WTC11 (cell line): ENCODE data around the gene TSPAN9. TPM values are rescaled to one million over a fixed set of nuclear protein-coding genes. Genes with fewer than 3 reads are reported as not detected.

Source experiments
- ATAC-seq: fragments of 200-7000 bp; cut with Tn5 transposase; 2 replicates; pipeline ENCODE4 v1.10.0; 2021; ENCODE audit warnings: mild to moderate bottlenecking, moderate library complexity
- CTCF ChIA-PET: fragments of 300-600 bp; sonication (Branson Sonifier 250); formaldehyde crosslinking; loops from one replicate; lab custom pipeline; 2021; ENCODE audit warnings: antibody characterized with exemption; lab: Charles Lee
- POLR2A ChIA-PET: fragments of 350-600 bp; sonication (Branson Sonifier 250); formaldehyde crosslinking; loops from one replicate; lab custom pipeline; 2021; ENCODE audit warnings: antibody characterized with exemption; lab: Charles Lee
- DNase-seq: peaks from one replicate; pipeline ENCODE4 v3.0.0; 2021; ENCODE audit warnings: low spot score
- H3K27ac Mint-ChIP-seq: 2 replicates; pipeline ENCODE4 v1.8.0; 2021; ENCODE audit warnings: mixed read lengths
- H3K27me3 Mint-ChIP-seq: 2 replicates; pipeline ENCODE4 v1.8.0; 2021; ENCODE audit warnings: low read depth, mild to moderate bottlenecking, moderate library complexity, mixed read lengths
- H3K36me3 Mint-ChIP-seq: 2 replicates; pipeline ENCODE4 v1.8.0; 2021; ENCODE audit warnings: mixed read lengths
- H3K4me1 Mint-ChIP-seq: 2 replicates; pipeline ENCODE4 v1.8.0; 2022; ENCODE audit warnings: mixed read lengths
- H3K4me3 Mint-ChIP-seq: 2 replicates; pipeline ENCODE4 v1.8.0; 2021; ENCODE audit warnings: mild to moderate bottlenecking, moderate library complexity, mixed read lengths
- H3K9me3 Mint-ChIP-seq: 2 replicates; pipeline ENCODE4 v1.8.0; 2021; ENCODE audit warnings: mixed read lengths
- ATF2 ChIP-seq: sonication (generic); formaldehyde crosslinking; IDR thresholded peaks from 2 replicates; pipeline ENCODE4 v1.8.1; 2022; ENCODE audit warnings: low read depth, missing genetic modification reagents, borderline replicate concordance
- CTCF ChIP-seq: fragments of 200-600 bp; IDR thresholded peaks from 2 replicates; pipeline ENCODE4 v1.8.0; 2022; ENCODE audit warnings: antibody characterized with exemption
- GRHL2 ChIP-seq: fragments of 250-450 bp; sonication (Bioruptor Pico); IDR thresholded peaks from 2 replicates; pipeline ENCODE4 v1.8.0; 2022; ENCODE audit warnings: mild to moderate bottlenecking, moderate library complexity; ENCODE audit not compliant: insufficient replicate concordance, severe bottlenecking
- USF2 ChIP-seq: sonication (generic); formaldehyde crosslinking; IDR thresholded peaks from 2 replicates; pipeline ENCODE4 v1.8.1; 2023; ENCODE audit warnings: mild to moderate bottlenecking, missing genetic modification reagents, moderate library complexity
- ZNF121 ChIP-seq: sonication (generic); formaldehyde crosslinking; IDR thresholded peaks from 2 replicates; pipeline ENCODE4 v1.8.0; 2023; ENCODE audit warnings: missing genetic modification reagents
- ZNF232 ChIP-seq: sonication (generic); formaldehyde crosslinking; IDR thresholded peaks from 2 replicates; pipeline ENCODE4 v1.8.0; 2022; ENCODE audit warnings: mild to moderate bottlenecking, missing genetic modification reagents
- ZSCAN18 ChIP-seq: fragments of 250-450 bp; sonication (Bioruptor Pico); IDR thresholded peaks from 2 replicates; pipeline ENCODE4 v2.1.2; 2022; ENCODE audit warnings: mild to moderate bottlenecking, moderate library complexity
- total RNA-seq: library from RNA; stranded (reverse); gene quantifications from 3 replicates; pipeline ENCODE4 v1.2.3, GENCODE V29; 2021

TSPAN9 gene
- total RNA-seq, 1 experiment from 2014 or later = 27.6 TPM

GRCh38 chr12:3032770-3033538, 44.2 kb upstream of the TSPAN9 start:
- Mint-ChIP-seq H3K4me1 (peaks cover 7% of the 10 kb centered on the region), H3K27me3 (no peaks in the 10 kb centered on the region), H3K27ac (peak overlapping the region; percentile 82; the same call in 1 of the 2 replicates), H3K9me3 (no peaks in the 10 kb centered on the region), H3K36me3 (peaks cover 39% of the 10 kb centered on the region), H3K4me3 (no peak overlapping the region)
- no peak for TF ChIP-seq ZSCAN18
- POLR2A ChIA-PET = interaction anchor here (0.7 kb wide), 1 partner anchor 69 kb away, joined by 3 read pairs; no protein-coding TSS in a partner anchor
- ATAC-seq (no peak), DNase-seq (no peak)
- CTCF ChIA-PET = interaction anchor here (0.9 to 2.7 kb wide), 16 partner anchors 8 to 211 kb away, joined by 3 to 39 read pairs (median 8); partner anchors contain the start of genes FOXM1 and RHNO1

GRCh38 chr12:3033539-3033867, 43.7 kb upstream of the TSPAN9 start:
- Mint-ChIP-seq H3K9me3 (no peaks in the 10 kb centered on the region), H3K4me3 (no peak overlapping the region), H3K36me3 (peaks cover 38% of the 10 kb centered on the region), H3K27me3 (no peaks in the 10 kb centered on the region), H3K4me1 (peaks cover 7% of the 10 kb centered on the region), H3K27ac (peak overlapping the region; percentile 82)
- ATAC-seq (no peak), DNase-seq (no peak)
- ChIA-PET POLR2A (interaction anchor here (0.6 to 0.7 kb wide), 2 partner anchors 70 to 95 kb away, joined by 3 read pairs; no protein-coding TSS in a partner anchor), CTCF (interaction anchor here (1.0 to 2.7 kb wide), 34 partner anchors 8 to 282 kb away, joined by 3 to 39 read pairs (median 6); partner anchors contain the start of genes FOXM1, RHNO1, TEX52 and TULP3)
- TF ChIP-seq ATF2 (CRISPR knock-in tag) = no peak

GRCh38 chr12:3034067-3034750, 43.0 kb upstream of the TSPAN9 start:
- Mint-ChIP-seq H3K27me3 (no peaks in the 10 kb centered on the region), H3K4me3 (no peak overlapping the region), H3K27ac (peak overlapping the region; percentile 82), H3K4me1 (peaks cover 7% of the 10 kb centered on the region), H3K36me3 (peaks cover 41% of the 10 kb centered on the region), H3K9me3 (no peaks in the 10 kb centered on the region)
- ChIA-PET POLR2A (interaction anchor here (0.6 kb wide), 2 partner anchors 80 to 96 kb away, joined by 3 to 5 read pairs; no protein-coding TSS in a partner anchor), CTCF (interaction anchor here (0.7 to 2.7 kb wide), 51 partner anchors 8 to 283 kb away, joined by 3 to 39 read pairs (median 5); partner anchors contain the start of genes FOXM1, RHNO1, TEAD4 and TEX52)
- TF ChIP-seq ZNF121 (CRISPR knock-in tag) (peak; percentile 55; the same call in 1 of the 2 replicates), GRHL2 (CRISPR knock-in tag) (no peak), CTCF (peak; percentile 61)
- ATAC-seq = peak; percentile 96
- peak; percentile 89 for DNase-seq

GRCh38 chr12:3035171-3035570, 42.0 kb upstream of the TSPAN9 start:
- H3K36me3 Mint-ChIP-seq = peaks cover 39% of the 10 kb centered on the region
- no peak overlapping the region for H3K4me3 Mint-ChIP-seq
- POLR2A ChIA-PET = no interaction called here
- peaks cover 7% of the 10 kb centered on the region for H3K4me1 Mint-ChIP-seq
- no peaks in the 10 kb centered on the region for H3K27me3 Mint-ChIP-seq
- CTCF ChIA-PET = interaction anchor here (1.5 to 2.7 kb wide), 7 partner anchors 7 to 284 kb away, joined by 4 to 26 read pairs (median 17); no protein-coding TSS in a partner anchor
- ATAC-seq (no peak), DNase-seq (no peak)
- no peaks in the 10 kb centered on the region for H3K9me3 Mint-ChIP-seq
- H3K27ac Mint-ChIP-seq = no peak overlapping the region
- TF ChIP-seq USF2 (CRISPR knock-in tag) (no peak), ZNF232 (CRISPR knock-in tag) (no peak)
